ENCODE results near the gene DNAAF5. TPM values are rescaled to one million over a fixed set of nuclear protein-coding genes. Genes with fewer than 3 reads are reported as not detected.

Gene DNAAF5
- total RNA-seq, 1 experiment from 2014 or later, result 37.6 TPM

DNA sequence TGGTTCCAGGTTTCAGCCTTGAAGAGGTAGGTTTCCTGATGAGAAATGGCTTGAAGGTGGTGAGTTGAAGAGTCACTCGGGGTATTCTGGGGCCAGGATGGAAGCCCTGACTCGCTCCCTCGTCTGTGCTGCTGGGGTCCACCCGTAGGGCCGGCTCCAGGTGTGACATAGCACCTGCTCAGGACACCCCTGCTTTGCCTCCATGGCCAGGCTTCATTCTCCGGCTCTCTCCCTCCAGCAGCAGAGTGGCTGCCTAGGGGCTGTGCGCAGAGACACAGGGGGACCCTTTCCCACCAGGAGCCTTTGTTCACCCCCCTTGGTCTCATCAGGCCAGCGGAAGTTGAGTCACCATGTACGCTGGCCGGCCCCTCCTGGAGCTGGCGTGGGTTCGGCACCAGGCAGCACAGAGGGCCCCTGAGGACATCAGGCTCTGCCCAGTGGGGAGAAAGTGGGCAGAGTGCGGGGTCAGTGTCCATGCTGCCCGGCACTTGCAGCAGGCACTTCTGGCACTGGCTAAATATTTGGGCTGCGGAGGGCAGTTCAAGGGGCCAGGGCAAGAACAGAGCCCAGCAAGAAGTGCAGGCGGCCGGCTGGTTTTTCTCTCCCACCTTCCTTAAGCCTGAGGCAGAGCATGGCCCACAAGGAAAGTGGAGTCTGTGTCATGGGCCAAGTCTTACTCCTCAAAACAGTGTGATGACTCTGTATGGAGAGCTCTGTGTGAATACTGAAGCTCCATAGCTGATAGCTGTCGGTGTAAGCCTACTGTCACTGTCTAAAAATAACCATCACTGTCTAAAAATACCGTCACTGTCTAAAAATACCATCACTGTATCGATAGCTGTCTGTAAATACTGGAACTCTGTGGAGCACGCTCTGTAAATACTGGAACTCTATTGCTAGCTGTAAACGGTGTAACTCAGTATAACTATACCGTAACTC lies 4.3 kb downstream of the DNAAF5 start:
- no peak overlapping the region for H3K4me3 Mint-ChIP-seq (ENCODE audit: unreplicated experiment)
- H3K36me3 Mint-ChIP-seq (ENCODE audit: insufficient read depth, unreplicated experiment), result peaks cover 12% of the 10 kb centered on the region
- H3K27me3 Mint-ChIP-seq (ENCODE audit: insufficient read depth, unreplicated experiment), result no peaks in the 10 kb centered on the region
- ChIA-PET CTCF (interaction anchor here (0.7 to 2.6 kb wide), 11 partner anchors 11 to 419 kb away, joined by 3 to 28 read pairs (median 4); partner anchors contain the start of gene PDGFA), POLR2A (interaction anchor here (0.6 to 2.3 kb wide), 3 partner anchors 200 to 397 kb away, joined by 3 to 6 read pairs (median 4); partner anchors contain the start of gene PDGFA)
- BruUV-seq (replicated peaks), result no TSS peak
- no peaks in the 10 kb centered on the region for H3K9me3 Mint-ChIP-seq (ENCODE audit: unreplicated experiment)
- TF ChIP-seq, protein P1, sequence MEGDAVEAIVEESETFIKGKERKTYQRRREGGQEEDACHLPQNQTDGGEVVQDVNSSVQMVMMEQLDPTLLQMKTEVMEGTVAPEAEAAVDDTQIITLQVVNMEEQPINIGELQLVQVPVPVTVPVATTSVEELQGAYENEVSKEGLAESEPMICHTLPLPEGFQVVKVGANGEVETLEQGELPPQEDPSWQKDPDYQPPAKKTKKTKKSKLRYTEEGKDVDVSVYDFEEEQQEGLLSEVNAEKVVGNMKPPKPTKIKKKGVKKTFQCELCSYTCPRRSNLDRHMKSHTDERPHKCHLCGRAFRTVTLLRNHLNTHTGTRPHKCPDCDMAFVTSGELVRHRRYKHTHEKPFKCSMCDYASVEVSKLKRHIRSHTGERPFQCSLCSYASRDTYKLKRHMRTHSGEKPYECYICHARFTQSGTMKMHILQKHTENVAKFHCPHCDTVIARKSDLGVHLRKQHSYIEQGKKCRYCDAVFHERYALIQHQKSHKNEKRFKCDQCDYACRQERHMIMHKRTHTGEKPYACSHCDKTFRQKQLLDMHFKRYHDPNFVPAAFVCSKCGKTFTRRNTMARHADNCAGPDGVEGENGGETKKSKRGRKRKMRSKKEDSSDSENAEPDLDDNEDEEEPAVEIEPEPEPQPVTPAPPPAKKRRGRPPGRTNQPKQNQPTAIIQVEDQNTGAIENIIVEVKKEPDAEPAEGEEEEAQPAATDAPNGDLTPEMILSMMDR (IDR thresholded peaks at IDR 0.05; ENCODE audit: unreplicated experiment), result no peak
- H3K4me1 Mint-ChIP-seq (ENCODE audit: insufficient read depth, unreplicated experiment), result peaks cover 29% of the 10 kb centered on the region
- intact Hi-C loops (cut with micrococcal nuclease), result no loop called here
- no peak for DNase-seq (ENCODE audit: unreplicated experiment)
- H3K27ac Mint-ChIP-seq (ENCODE audit: low read depth, unreplicated experiment), result no peak overlapping the region

- ChIA-PET CTCF (interaction anchor here (0.6 to 2.6 kb wide), 14 partner anchors 10 to 420 kb away, joined by 3 to 28 read pairs (median 4); partner anchors contain the start of gene PDGFA), POLR2A (interaction anchor here (0.5 to 2.3 kb wide), 10 partner anchors 11 to 398 kb away, joined by 3 to 7 read pairs (median 4); partner anchors contain the start of gene PDGFA)
- H3K36me3 Mint-ChIP-seq (ENCODE audit: insufficient read depth, unreplicated experiment), result peaks cover 12% of the 10 kb centered on the region
- H3K27me3 Mint-ChIP-seq (ENCODE audit: insufficient read depth, unreplicated experiment), result no peaks in the 10 kb centered on the region
- DNase-seq (ENCODE audit: unreplicated experiment), result no peak
- intact Hi-C loops (cut with micrococcal nuclease), result loop anchor here (1.0 kb wide), 1 partner anchor 399 kb away; no protein-coding TSS in a partner anchor
- no peak overlapping the region for H3K4me3 Mint-ChIP-seq (ENCODE audit: unreplicated experiment)
- H3K4me1 Mint-ChIP-seq (ENCODE audit: insufficient read depth, unreplicated experiment), result peaks cover 25% of the 10 kb centered on the region
- TF ChIP-seq, protein P1 (IDR thresholded peaks at IDR 0.05; ENCODE audit: unreplicated experiment), result no peak
- no peaks in the 10 kb centered on the region for H3K9me3 Mint-ChIP-seq (ENCODE audit: unreplicated experiment)
- no TSS peak for BruUV-seq (replicated peaks)
- no peak overlapping the region for H3K27ac Mint-ChIP-seq (ENCODE audit: low read depth, unreplicated experiment)
Measured at GRCh38 chr7:731440-732085, 5.1 kb downstream of the DNAAF5 start.

GRCh38 chr7:732094-732541 lies 5.6 kb downstream of the DNAAF5 start:
- no peak overlapping the region for H3K27ac Mint-ChIP-seq (ENCODE audit: low read depth, unreplicated experiment)

More at GRCh38 chr7:732094-732541, 5.6 kb downstream of the DNAAF5 start:
- Mint-ChIP-seq H3K4me3 (ENCODE audit: unreplicated experiment) (peak overlapping the region; percentile 19), H3K27me3 (ENCODE audit: insufficient read depth, unreplicated experiment) (no peaks in the 10 kb centered on the region), H3K9me3 (ENCODE audit: unreplicated experiment) (no peaks in the 10 kb centered on the region), H3K36me3 (ENCODE audit: insufficient read depth, unreplicated experiment) (peaks cover 12% of the 10 kb centered on the region), H3K4me1 (ENCODE audit: insufficient read depth, unreplicated experiment) (peaks cover 25% of the 10 kb centered on the region)
- intact Hi-C loops (cut with micrococcal nuclease), result loop anchor here (1.0 kb wide), 1 partner anchor 400 kb away; no protein-coding TSS in a partner anchor
- BruUV-seq (replicated peaks), result no TSS peak
- CTCF ChIA-PET, result interaction anchor here (0.6 to 2.6 kb wide), 17 partner anchors 17 to 421 kb away, joined by 3 to 28 read pairs (median 3); no protein-coding TSS in a partner anchor
- peak; percentile 72 for DNase-seq (ENCODE audit: unreplicated experiment)
- POLR2A ChIA-PET, result interaction anchor here (0.5 to 2.3 kb wide), 14 partner anchors 9 to 418 kb away, joined by 3 to 7 read pairs (median 4); partner anchors contain the start of gene PDGFA
- TF ChIP-seq, protein P1 (IDR thresholded peaks at IDR 0.05; ENCODE audit: unreplicated experiment), result peak; percentile 30
